GM13977 (cell line): Measurements from ENCODE around the gene RAB15.

Experiments used
- DNase-seq: peaks from one replicate; pipeline ENCODE4 v3.0.0; 2012; ENCODE audit warnings: low spot score
- CTCF ChIP-seq: IDR thresholded peaks from 2 replicates; pipeline ENCODE4 v1.5.1; 2012; ENCODE audit warnings: mild to moderate bottlenecking, control low read depth; ENCODE audit not compliant: insufficient read depth; ENCODE audit errors: extremely low read depth, missing control alignments
- in situ Hi-C: fragments of 300-500 bp; cut with MboI; formaldehyde crosslinking; loops from one replicate; pipeline ENCODE4 v1.12.0; 2022; ENCODE audit warnings: low sequenced_read_pairs, low pct_unique_long_range_greater_than_20kb, mixed read lengths, inconsistent platforms; ENCODE audit not compliant: unreplicated experiment

RAB15 gene

GRCh38 chr14:65000898-65001591 lies 28.9 kb upstream of the RAB15 start:
- in situ Hi-C loops, result no loop called here
- TF ChIP-seq CTCF, result no peak
- no peak for DNase-seq

- in situ Hi-C loops, result loop anchor here (25.0 kb wide), 1 partner anchor 414 kb away; the partner anchor contains the start of gene FUT8
- TF ChIP-seq CTCF, result no peak
- DNase-seq, result no peak
These were observed 26.4 kb upstream of the RAB15 start for GRCh38 chr14:64998455-64998931.

GRCh38 chr14:64997108-64997794 lies 25.1 kb upstream of the RAB15 start:
- in situ Hi-C loops, result loop anchor here (25.0 kb wide), 1 partner anchor 415 kb away; the partner anchor contains the start of gene FUT8
- no peak for DNase-seq
- TF ChIP-seq CTCF, result no peak

DNA sequence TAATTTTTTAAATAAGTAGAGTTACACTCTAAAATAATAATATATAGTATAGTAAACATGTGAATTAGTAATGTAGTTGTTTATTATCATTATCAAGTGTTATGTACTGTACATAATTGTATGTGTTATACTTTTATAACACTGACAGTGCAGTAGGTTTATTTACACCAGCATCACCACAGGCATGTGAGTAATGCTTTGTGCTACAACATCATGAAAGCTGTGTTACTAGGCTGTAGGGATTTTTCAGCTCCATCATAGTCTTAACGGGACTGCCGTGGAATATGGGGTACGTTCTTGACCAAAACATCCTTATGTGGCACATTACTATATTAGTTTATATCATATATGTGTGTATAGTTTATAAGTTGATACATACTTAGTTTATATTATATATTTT lies 23.2 kb upstream of the RAB15 start:
- DNase-seq, result no peak
- no peak for TF ChIP-seq CTCF
- in situ Hi-C loops, result loop anchor here (25.0 kb wide), 1 partner anchor 417 kb away; the partner anchor contains the start of gene FUT8

DNA sequence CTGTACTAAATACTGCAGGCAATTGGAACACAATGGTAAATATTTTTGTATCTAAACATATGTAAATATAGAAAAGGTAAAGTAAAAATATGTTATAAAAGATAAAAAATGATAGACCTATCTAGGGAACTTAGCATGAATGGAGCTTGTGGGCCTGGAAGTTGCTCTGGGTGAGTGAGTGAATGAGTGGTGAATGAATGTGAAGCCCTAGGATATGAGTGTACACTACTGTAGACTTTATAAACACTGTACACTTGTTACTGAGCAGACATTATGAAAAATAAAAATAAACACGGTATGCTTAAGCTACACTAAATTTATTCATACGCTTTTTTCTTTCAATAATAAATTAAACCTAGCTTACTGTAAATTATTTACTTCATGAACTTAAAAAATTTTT lies 22.4 kb upstream of the RAB15 start:
- in situ Hi-C loops, result loop anchor here (25.0 kb wide), 1 partner anchor 418 kb away; the partner anchor contains the start of gene FUT8
- no peak for TF ChIP-seq CTCF
- DNase-seq, result no peak

DNA sequence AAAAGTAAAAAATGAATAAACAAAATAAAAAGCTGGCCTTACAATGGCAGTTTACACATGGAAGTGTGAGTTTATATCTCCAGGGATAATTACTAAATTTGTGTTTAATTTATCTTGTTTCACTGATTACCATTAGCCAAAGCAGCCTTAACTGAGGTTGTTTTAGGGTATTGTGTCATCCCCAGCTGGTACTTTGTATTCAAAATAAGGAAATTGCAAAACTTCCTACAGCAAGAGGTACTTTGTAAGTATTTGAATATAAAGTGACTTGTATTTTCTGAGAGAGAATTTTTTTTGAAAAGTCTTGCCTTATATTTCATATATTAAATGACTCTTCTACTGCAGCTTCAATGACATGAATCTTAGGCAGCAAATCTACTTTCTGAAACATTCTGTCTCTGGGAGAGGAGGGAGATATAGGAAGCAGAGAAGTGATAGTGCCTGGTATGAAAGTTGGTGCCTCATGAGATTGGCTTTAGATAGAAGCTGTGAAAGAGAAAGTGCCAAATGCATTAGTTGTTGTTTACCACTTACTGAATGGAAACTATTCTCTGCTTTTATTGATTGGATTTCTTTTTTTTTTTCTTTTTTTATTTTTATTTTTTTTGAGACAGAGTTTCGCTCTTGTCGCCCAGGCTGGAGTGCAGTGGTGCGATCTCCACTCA lies 21.3 kb upstream of the RAB15 start:
- TF ChIP-seq CTCF, result no peak
- in situ Hi-C loops, result loop anchor here (25.0 kb wide), 1 partner anchor 419 kb away; the partner anchor contains the start of gene FUT8
- DNase-seq, result no peak
